Measurements from ENCODE around the gene TCF7L2. TPM values are rescaled to one million over a fixed set of nuclear protein-coding genes. Genes with fewer than 3 reads are reported as not detected.

TCF7L2 gene
- total RNA-seq, 1 experiment from 2014 or later: 16.1 TPM

- no TSS peak for BruUV-seq (replicated peaks)
- Histone ChIP-seq H4K20me1 (ENCODE audit: low read length) (no peaks in the 10 kb centered on the region), H2AFZ (ENCODE audit: low read length) (no peak overlapping the region), H3K36me3 (ENCODE audit: low read depth, low read length) (peaks cover 44% of the 10 kb centered on the region), H3F3A (ENCODE audit: low read length, unreplicated experiment) (no peaks in the 10 kb centered on the region), H3K9me2 (replicated peaks; ENCODE audit: low read length) (no peaks in the 10 kb centered on the region), H3K27ac (ENCODE audit: low read length) (no peak overlapping the region), H3K27me3 (ENCODE audit: low read length) (no peaks in the 10 kb centered on the region), H3K79me2 (ENCODE audit: low read length) (no peaks in the 10 kb centered on the region), H3K4me3 (ENCODE audit: low read length) (no peak overlapping the region), H3K4me2 (ENCODE audit: low read length) (no peak overlapping the region), H3K4me1 (ENCODE audit: insufficient read depth, low read length) (no peaks in the 10 kb centered on the region), H3K9me3 (ENCODE audit: low read length) (no peaks in the 10 kb centered on the region), H3K9ac (ENCODE audit: low read length) (no peak overlapping the region)
- ATAC-seq (no peak), DNase-seq (no peak)
- TF ChIP-seq CTCF (conservative IDR thresholded peaks at IDR 0.05; ENCODE audit: low read depth, low read length) (no peak), EZH2 (IDR thresholded peaks at IDR 0.05; ENCODE audit: low read length, unreplicated experiment) (no peak), EZH2phosphoT487 (IDR thresholded peaks at IDR 0.05; ENCODE audit: borderline replicate concordance, low read length) (no peak)
- intact Hi-C loops (cut with micrococcal nuclease): no loop called here
- ChIA-PET POLR2A (ENCODE audit: unreplicated experiment) (no interaction called here), CTCF (no interaction called here)
Measured at GRCh38 chr10:113153493-113154102, 203.6 kb downstream of the TCF7L2 start.

GRCh38 chr10:113157441-113157840 is 207.4 kb downstream of the TCF7L2 start:
- Histone ChIP-seq H3F3A (ENCODE audit: low read length, unreplicated experiment) (no peaks in the 10 kb centered on the region), H4K20me1 (ENCODE audit: low read length) (no peaks in the 10 kb centered on the region), H3K36me3 (ENCODE audit: low read depth, low read length) (peaks cover 21% of the 10 kb centered on the region), H3K27me3 (ENCODE audit: low read length) (no peaks in the 10 kb centered on the region), H3K27ac (ENCODE audit: low read length) (no peak overlapping the region), H3K4me2 (ENCODE audit: low read length) (no peak overlapping the region), H3K79me2 (ENCODE audit: low read length) (no peaks in the 10 kb centered on the region), H3K4me3 (ENCODE audit: low read length) (no peak overlapping the region), H3K9ac (ENCODE audit: low read length) (no peak overlapping the region), H2AFZ (ENCODE audit: low read length) (no peak overlapping the region), H3K4me1 (ENCODE audit: insufficient read depth, low read length) (no peaks in the 10 kb centered on the region), H3K9me2 (replicated peaks; ENCODE audit: low read length) (no peaks in the 10 kb centered on the region), H3K9me3 (ENCODE audit: low read length) (no peaks in the 10 kb centered on the region)
- POLR2A ChIA-PET (ENCODE audit: unreplicated experiment): no interaction called here
- no peak for DNase-seq
- CTCF ChIA-PET: no interaction called here
- TF ChIP-seq CTCF (conservative IDR thresholded peaks at IDR 0.05; ENCODE audit: low read depth, low read length) (no peak), EZH2 (IDR thresholded peaks at IDR 0.05; ENCODE audit: low read length, unreplicated experiment) (no peak), EZH2phosphoT487 (IDR thresholded peaks at IDR 0.05; ENCODE audit: borderline replicate concordance, low read length) (no peak)
- intact Hi-C loops (cut with micrococcal nuclease): no loop called here
- no TSS peak for BruUV-seq (replicated peaks)
- ATAC-seq: no peak

GRCh38 chr10:113158183-113158582 is 208.1 kb downstream of the TCF7L2 start:
- Histone ChIP-seq H3K4me2 (ENCODE audit: low read length) (no peak overlapping the region), H2AFZ (ENCODE audit: low read length) (no peak overlapping the region), H3K79me2 (ENCODE audit: low read length) (no peaks in the 10 kb centered on the region), H3K27me3 (ENCODE audit: low read length) (no peaks in the 10 kb centered on the region), H3K9ac (ENCODE audit: low read length) (no peak overlapping the region), H3K27ac (ENCODE audit: low read length) (no peak overlapping the region), H4K20me1 (ENCODE audit: low read length) (no peaks in the 10 kb centered on the region), H3F3A (ENCODE audit: low read length, unreplicated experiment) (no peaks in the 10 kb centered on the region), H3K36me3 (ENCODE audit: low read depth, low read length) (peaks cover 14% of the 10 kb centered on the region), H3K9me2 (replicated peaks; ENCODE audit: low read length) (no peaks in the 10 kb centered on the region), H3K4me3 (ENCODE audit: low read length) (no peak overlapping the region), H3K9me3 (ENCODE audit: low read length) (no peaks in the 10 kb centered on the region), H3K4me1 (ENCODE audit: insufficient read depth, low read length) (no peaks in the 10 kb centered on the region)
- DNase-seq (no peak), ATAC-seq (no peak)
- TF ChIP-seq EZH2 (IDR thresholded peaks at IDR 0.05; ENCODE audit: low read length, unreplicated experiment) (no peak), EZH2phosphoT487 (IDR thresholded peaks at IDR 0.05; ENCODE audit: borderline replicate concordance, low read length) (no peak), CTCF (conservative IDR thresholded peaks at IDR 0.05; ENCODE audit: low read depth, low read length) (no peak)
- CTCF ChIA-PET: no interaction called here
- BruUV-seq (replicated peaks): no TSS peak
- POLR2A ChIA-PET (ENCODE audit: unreplicated experiment): no interaction called here
- intact Hi-C loops (cut with micrococcal nuclease): no loop called here

Data from PC-3 (cell line).